Hippocampal formation (tissue), 2 donors: ENCODE measurements around the gene SLC7A8.
A peak's percentile ranks its signal among the peaks of the same experiment; 100 is the strongest.
"Not testable (repeated sequence)": the region's sequence is repeated elsewhere in the genome, so short reads cannot be mapped to it uniquely, and the experiment has no call there.

ENCODE experiments used
- DNase-seq, 2 donors: peaks; one replicate each; lab custom pipeline; 2025; lab: John Stamatoyannopoulos, UW

SLC7A8 gene

DNA sequence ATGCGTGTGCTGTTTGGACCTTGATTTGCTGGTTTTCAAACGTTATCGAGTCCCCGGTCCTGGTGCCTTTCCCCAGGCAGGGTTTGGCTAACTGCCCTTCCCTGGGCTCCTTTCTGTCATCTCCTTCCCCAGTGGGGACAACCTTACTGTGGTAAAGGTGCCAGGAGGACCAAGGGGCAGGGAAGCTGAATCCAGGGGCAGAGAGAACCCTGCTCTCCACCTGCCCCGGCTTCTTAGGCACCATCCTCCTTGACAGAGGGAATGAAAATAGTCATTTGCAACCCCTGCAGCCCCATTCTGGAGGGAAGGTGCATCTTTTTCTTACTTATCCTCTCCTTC lies 69.4 kb downstream of the SLC7A8 start:
- no peak for DNase-seq

DNA sequence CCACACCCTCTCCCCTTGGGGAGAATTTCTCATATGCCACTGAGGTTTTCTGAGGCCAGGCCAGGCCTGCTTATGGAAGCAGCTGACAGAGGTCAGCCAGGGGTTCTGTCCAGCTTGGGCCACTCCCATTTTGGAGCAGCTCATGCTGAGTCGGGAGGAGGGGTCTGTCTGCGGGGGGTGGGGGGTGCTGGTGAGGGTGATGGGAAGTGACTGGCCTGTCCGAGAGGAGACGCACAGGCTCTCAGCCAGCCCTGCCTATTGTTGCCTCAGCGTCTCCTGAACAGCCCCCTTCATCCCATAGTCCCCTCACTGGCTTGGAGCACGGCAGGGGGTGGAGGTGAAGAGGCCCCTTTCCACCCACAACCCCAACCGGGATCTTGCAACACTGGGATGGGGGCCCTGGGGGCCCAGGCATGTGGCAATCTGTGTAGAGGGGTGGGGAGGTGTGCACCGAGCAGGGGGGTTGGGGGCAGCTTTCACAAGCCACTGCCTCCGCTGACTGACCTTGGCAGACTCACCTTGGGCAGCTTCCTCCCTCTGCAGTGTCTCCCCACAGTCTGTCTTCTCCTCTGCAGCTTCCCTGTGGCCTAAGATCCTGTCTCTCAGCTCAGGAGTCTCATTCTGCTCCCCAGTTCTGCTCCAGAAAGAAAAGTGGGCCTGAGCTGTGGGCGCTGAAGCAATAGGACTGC lies 69.9 kb downstream of the SLC7A8 start:
- DNase-seq: no peak

GRCh38 chr14:23112359-23113178 lies 70.9 kb downstream of the SLC7A8 start:
- DNase-seq: no peak

- DNase-seq: no peak
Observed at GRCh38 chr14:23110579-23111365, 72.7 kb downstream of the SLC7A8 start.

DNA sequence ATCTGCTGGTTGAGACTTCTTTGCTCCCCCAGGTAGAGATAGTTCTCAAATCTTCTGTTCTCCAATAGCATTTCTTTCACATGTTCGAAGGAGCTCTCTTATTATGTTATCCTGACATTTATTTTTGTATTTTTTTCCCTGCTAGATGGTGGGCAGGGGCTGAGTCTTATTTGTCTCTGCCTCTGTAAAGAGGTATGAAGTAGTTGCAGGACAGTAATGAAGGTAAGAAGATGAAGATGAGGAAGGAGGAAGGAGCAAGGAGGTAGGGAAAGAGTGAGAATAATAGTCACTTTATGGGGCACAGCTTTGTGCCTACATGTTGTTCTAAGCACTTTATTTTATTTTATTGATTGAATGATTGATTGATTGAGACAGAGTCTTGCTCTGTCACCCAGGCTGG lies 73.7 kb downstream of the SLC7A8 start:
- no peak for DNase-seq

GRCh38 chr14:23108169-23108568 lies 75.3 kb downstream of the SLC7A8 start:
- DNase-seq: not testable (repeated sequence)

- DNase-seq: not testable (repeated sequence)
Observed at GRCh38 chr14:23107620-23108019, 75.8 kb downstream of the SLC7A8 start.

DNA sequence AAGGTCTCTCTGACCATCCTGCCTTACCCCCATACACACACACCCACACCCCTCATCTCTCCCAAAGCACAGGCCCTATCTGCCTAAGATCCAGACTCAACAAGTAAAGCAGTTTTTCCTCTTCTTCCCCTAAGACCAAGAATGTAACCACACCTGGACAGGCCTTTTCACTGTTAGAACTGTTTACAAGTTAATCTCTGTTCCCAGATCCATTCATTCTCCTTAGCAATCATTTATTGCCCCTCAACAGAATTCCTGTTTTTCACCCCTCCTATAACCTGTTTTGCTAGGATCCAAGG lies 76.8 kb downstream of the SLC7A8 start:
- DNase-seq: no peak

- DNase-seq: no peak
Observed at GRCh38 chr14:23105348-23105824, 78.1 kb downstream of the SLC7A8 start.

DNA sequence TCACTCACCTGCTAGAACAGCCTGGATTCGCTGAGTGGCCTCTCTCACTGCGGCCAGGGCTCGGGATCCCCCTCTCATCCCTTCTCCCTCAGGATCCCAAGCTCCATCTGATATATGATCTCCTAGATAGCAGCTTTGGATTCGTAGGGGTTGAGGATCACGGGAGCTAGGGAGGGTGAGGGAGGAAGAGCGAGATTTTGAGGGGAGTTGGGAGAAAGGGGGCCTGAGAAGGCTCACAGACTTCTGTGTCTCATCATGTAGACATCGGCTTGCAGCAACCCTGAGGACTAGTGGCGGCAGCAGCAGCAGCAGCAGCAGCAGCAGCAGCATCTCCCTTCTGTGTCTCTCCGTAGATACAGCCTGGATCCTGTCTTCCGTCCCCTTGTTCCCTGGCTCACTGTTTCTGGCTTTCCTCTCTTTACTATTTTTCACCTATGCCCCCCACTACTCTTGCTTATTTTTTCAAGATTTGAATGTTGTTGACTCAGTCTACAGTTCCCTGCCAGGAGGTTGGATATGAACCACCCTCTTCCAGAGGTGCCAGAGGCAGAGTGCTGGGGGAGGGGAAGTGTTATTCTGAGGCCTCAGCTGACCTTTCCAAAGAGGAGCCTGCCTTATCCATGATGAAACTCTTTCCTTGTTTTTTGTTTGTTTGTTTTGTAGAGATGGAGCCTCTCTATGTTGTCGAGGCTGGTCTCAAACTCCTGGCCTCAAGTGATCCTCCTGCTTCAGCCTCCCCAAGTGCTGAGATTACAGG lies 78.7 kb downstream of the SLC7A8 start, which contains the start of gene CIROP:
CIROP (minus strand) TSS at position 399 of the 757 bp plus-strand sequence; CDS start at position 330, 69 bp downstream.
- DNase-seq: no peak

DNA sequence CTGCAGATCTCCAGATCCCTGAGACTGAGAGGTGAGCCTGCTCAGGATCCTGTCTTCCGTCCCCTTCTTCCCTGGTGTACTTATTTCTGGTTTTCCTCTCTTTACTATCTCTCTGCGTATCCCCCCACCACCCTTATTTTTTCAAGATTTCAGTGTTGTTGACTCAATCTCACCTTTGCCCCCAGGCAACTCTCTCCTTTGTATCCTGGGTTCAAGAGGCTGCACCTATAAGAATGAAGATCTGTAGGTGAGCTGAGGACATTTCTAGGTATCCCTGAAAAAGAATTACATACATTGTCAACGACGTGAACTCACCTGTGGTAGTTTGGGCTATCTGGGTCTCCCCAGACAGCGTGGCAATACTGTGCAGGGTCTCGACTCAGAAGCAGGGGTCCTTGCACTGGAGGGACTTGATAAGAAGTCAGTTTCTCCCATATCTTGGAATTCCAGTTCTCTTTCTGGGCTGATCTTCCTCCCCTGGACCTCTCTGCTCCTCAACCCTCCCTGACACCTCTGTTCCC lies 79.3 kb downstream of the SLC7A8 start:
- no peak for DNase-seq

- no peak for DNase-seq
Observed at GRCh38 chr14:23103581-23103980, 79.9 kb downstream of the SLC7A8 start.

DNA sequence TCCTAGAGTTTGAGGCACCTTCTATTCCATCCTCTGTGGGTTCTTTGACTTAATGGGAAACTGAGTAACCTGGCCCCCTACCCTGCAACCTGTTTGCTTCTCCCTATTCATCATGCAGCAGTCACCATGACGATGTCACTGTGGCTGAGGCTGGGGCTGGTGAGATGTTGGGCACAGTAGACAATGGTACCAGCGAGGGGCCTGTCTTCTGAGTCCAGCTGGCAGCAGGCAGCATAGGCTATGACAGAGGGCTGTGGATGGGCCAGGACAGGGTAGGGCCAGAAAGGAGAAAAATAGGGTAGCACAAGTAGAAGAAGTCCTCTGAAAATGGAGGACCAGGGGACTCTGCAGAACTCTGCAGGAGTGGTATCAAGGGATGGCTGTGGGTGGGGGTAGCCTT lies 80.7 kb downstream of the SLC7A8 start:
- peak in 1 of 2 donors; percentile 21 for DNase-seq

DNA sequence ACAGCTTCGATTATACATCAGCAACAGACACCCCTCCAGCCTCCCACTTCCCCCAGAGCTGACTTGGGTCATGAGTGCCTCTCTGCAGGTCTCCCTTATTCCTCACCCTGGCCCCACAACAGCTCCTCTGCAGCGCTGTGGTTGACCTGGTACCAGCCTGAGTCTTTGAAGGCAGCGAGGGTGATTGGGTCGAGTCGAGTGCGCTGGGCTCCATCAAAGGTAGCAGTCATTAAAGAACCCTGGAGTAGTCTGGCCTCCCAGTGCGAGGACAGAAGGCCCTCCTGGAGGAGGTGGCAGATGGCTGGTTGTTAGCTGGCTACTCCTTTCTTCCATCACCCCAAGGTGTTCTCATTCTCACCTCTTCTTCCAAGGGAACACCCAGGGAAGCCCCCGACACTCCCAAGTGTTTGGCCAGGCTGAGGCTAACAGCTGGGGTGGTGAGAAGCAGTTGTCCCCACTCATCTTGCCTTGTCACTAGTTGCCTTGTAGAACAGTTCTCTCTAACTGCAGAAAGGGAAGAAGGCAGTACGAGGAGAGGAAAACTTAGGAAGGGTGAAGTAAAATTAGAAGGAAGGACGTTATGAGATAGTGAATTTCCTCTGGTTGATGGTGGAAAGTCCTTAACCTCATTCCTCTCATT lies 81.4 kb downstream of the SLC7A8 start:
- DNase-seq: no peak

DNA sequence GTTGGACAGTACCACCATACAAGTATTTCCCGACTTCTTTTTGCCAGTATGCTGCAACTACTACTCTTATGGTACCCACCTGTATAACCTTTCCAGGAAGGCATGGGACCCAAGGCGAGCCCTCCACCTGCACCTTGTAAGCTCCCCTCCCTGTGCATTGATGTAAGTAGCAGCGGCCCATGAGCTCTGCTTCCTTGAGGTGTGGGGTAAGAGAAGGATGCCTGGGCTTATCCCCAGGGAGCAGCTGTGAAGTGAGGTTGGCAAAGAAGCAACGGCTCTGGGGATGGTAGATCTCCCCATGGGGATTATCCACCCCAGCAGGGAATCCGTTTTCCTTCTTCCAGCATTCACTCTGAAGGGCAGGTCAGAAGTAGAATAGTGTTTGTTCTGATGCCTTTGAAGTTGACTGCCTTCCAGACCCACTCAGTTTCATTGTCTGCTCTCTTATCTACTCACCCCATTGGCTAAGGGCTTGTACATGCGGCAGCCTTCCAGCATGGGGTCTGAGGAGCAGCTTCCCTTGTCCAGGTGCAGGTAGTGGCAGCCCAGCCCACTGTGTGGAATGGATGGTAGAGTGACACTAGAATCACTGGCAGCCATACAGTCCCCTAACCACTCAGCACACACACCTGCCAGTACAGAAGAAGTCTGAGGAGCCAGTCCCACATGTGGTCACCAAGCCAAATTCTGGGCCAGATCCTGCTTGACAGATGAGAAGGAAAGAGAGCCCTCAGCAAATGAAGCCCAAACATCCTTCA lies 82.1 kb downstream of the SLC7A8 start:
- DNase-seq: no peak

GRCh38 chr14:23099212-23099861 lies 84.1 kb downstream of the SLC7A8 start:
- no peak for DNase-seq

- no peak for DNase-seq
Observed at GRCh38 chr14:23097786-23098185, 85.7 kb downstream of the SLC7A8 start.

GRCh38 chr14:23095196-23096108 lies 88.0 kb downstream of the SLC7A8 start, which contains the start of gene C14orf119:
Gene C14orf119, plus strand, starts transcription at chr14:23095505. Its CDS starts 2,154 bp downstream, at chr14:23097659.
- DNase-seq: no peak
